ENCODE data around the gene MALRD1. TPM values are rescaled to one million over a fixed set of nuclear protein-coding genes. Genes with fewer than 3 reads are reported as not detected.

MALRD1 gene
- polyA plus RNA-seq, 6 donors from 2014 or later, result not detected

DNA sequence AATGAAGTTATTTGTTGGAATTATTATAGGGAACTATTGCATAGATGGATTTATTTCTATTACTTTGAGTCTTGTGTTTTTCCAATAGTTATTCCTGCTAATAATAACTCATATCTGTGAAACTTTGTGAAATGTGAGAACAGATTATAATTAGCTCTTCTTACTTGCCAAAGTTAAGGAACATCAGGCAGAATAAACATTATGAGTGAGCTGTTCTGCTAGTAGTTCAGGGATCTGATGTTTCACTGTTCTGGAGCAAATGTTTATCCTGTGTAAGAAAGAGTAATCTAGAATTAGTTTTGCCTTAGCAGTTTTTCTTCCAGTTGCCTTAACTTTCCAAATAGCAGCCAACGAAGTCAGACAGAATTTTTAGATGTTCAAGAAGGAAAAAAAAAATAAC is 522.4 kb downstream of the MALRD1 start:
- H3K9me3 Mint-ChIP-seq, result peaks cover 0 to 4% (median 3%) of the 10 kb centered on the region in 7 donors

DNA sequence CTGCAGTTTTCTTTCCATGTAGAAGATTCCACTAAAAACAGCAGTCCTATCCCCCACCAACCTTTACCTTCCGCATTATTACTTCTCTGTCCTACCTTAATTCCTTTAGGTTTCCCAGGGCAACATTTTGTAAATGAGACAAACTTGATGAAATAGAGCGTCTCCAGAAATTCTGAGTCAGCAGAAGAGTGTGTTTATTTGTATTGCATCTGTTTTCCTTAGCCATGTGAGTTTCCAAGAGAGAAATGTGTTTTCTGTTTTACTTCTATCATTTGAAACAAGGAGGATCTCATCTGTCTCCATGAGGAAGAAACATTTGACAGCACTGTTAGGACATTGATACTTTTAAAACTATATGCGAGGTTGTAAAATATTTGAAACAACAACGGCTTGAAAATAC is 523.5 kb downstream of the MALRD1 start:
- Mint-ChIP-seq H3K27me3 (no peaks in the 10 kb centered on the region), H3K9me3 (peaks cover 0 to 4% (median 3%) of the 10 kb centered on the region in 7 donors), H3K4me1 (no peaks in the 10 kb centered on the region), H3K27ac (no peak overlapping the region), H3K36me3 (no peaks in the 10 kb centered on the region), H3K4me3 (no peak overlapping the region)
- DNase-seq, result no peak
- no peak for ATAC-seq (ENCODE audit: low read depth in 2 of 2)

More for the DNA sequence above, 522.4 kb downstream of the MALRD1 start:
- Mint-ChIP-seq H3K4me1 (no peaks in the 10 kb centered on the region), H3K27ac (no peak overlapping the region), H3K27me3 (no peaks in the 10 kb centered on the region), H3K4me3 (no peak overlapping the region), H3K36me3 (no peaks in the 10 kb centered on the region)
- DNase-seq, result no peak
- ATAC-seq (ENCODE audit: low read depth in 2 of 2), result no peak

DNA sequence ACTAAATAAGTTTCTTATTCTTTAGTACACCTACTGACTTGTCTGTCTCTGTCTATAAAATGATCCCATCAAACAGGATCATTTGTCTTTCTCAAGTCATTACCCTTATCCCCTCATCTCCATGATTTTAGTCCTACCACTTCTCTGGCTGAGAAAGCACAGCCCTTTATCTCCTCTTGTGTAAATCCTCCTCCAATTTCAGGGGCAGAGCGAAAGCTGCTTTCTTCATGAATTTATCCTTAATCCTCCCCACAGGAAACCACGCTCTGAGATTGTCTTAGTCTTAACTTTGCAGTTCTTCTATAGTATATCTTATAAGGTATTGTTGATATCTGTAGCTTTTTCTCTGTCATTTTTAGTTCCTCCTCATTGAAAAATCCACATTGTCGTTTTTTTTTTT is 528.0 kb downstream of the MALRD1 start:
- H3K27me3 Mint-ChIP-seq, result no peaks in the 10 kb centered on the region
- H3K4me1 Mint-ChIP-seq, result no peaks in the 10 kb centered on the region
- H3K36me3 Mint-ChIP-seq, result no peaks in the 10 kb centered on the region
- no peak for ATAC-seq (ENCODE audit: low read depth in 2 of 2)
- H3K4me3 Mint-ChIP-seq, result no peak overlapping the region
- no peak for DNase-seq
- no peak overlapping the region for H3K27ac Mint-ChIP-seq
- peaks cover 0 to 5% (median 3%) of the 10 kb centered on the region in 7 donors for H3K9me3 Mint-ChIP-seq

DNA sequence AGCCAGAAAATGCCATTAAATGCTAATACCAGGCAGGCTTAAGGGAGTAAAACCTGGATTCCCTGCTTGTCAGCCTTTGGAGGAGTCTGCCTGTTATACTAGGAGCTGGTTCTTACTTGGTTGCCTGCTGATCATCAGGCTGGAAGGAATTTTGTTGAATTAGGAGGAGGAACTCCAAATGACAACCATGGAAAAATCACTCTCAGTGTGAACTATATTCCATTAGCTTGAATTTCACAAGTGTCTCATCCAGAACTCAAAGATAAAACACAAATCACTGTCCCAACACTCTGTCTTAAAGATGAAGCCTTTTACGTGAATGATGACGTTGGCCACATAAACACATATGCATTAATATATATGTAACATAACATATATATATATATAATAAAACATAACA is 528.8 kb downstream of the MALRD1 start:
- H3K27ac Mint-ChIP-seq, result no peak overlapping the region
- H3K4me3 Mint-ChIP-seq, result no peak overlapping the region
- H3K9me3 Mint-ChIP-seq, result peaks cover 0 to 5% (median 2%) of the 10 kb centered on the region in 7 donors
- H3K27me3 Mint-ChIP-seq, result no peaks in the 10 kb centered on the region
- DNase-seq (no peak), ATAC-seq (ENCODE audit: low read depth in 2 of 2) (no peak)
- no peaks in the 10 kb centered on the region for H3K4me1 Mint-ChIP-seq
- H3K36me3 Mint-ChIP-seq, result no peaks in the 10 kb centered on the region

DNA sequence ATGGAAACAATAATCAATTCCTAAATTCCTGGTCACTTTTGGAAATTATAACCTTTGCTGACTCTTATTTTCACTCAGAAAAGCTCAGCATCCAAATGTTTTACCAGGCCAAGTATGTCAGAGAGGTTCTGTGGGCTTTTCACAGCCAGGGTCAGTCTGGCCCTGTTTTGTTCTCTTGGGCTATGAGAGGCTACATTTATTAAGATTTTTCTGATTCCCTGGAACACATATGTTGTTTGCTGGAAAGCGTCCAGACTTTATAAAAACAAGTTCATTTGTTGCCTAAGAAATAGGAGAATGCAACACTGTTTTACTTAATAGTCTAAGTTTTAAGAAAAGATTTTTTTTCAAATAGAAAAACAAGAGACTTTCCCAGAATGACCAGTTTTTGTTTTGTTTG is 529.2 kb downstream of the MALRD1 start:
- Mint-ChIP-seq H3K27me3 (no peaks in the 10 kb centered on the region), H3K4me3 (no peak overlapping the region), H3K27ac (no peak overlapping the region), H3K4me1 (no peaks in the 10 kb centered on the region), H3K9me3 (peaks cover 0 to 5% (median 2%) of the 10 kb centered on the region in 7 donors), H3K36me3 (no peaks in the 10 kb centered on the region)
- ATAC-seq (ENCODE audit: low read depth in 2 of 2) (no peak), DNase-seq (no peak)

DNA sequence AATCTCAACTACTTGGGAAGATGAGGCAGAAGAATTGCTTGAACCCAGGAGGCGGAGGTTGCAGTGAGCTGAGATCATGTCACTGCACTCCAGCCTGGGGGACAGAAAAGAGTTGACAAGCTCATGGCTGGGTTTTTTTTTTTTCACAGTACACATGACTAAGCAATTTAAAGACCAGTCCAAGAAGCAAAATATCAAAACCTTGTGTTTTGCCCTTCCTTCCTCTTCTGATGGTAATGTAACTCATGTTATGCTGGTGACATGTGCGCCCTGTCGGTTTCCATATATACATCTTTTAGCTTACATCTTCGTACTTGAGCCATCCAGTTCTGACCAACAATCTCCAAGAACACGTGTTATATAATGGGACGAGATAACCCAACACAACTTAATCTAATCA is 530.0 kb downstream of the MALRD1 start:
- no peaks in the 10 kb centered on the region for H3K27me3 Mint-ChIP-seq
- no peak overlapping the region for H3K4me3 Mint-ChIP-seq
- DNase-seq (no peak), ATAC-seq (ENCODE audit: low read depth in 2 of 2) (no peak)
- H3K36me3 Mint-ChIP-seq, result no peaks in the 10 kb centered on the region
- H3K27ac Mint-ChIP-seq, result no peak overlapping the region
- H3K4me1 Mint-ChIP-seq, result no peaks in the 10 kb centered on the region
- peaks cover 0 to 5% (median 2%) of the 10 kb centered on the region in 7 donors for H3K9me3 Mint-ChIP-seq

DNA sequence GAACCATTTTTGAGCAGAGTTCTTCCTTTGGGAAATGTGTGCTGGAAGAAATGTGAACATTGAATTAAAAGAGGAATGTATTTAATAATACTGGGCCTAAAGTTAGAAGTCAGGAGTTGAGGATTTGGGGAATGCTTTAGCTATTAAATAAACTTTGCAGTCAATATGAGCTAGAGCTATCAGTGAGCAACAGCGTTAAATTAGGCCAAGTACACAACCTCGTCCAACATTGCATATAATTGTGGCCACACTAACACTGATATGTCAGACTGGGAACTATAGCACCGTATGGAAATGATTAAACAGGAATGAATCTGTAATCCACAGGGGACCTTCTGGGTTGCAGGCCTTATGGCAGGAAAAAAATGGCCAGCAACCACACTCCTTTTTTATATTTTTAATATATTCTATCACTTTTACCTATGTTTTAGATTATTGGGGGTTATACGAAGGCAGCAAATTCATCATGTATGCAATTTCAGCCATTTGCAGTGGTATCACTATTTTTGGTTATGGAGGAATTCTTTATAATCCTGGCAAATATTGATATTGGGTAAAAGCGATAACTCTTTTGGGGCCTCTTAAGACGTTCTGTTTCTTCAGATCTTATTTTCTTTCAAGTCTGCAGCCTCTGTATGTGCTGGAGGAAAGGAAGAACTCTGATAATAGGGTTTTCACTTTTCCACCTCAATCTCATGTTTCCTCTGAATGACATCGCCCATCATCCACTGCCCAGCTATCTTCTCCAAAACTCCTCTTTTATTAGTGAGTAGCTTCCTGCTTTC is 531.4 kb downstream of the MALRD1 start:
- ATAC-seq (ENCODE audit: low read depth in 2 of 2) (no peak), DNase-seq (no peak)
- Mint-ChIP-seq H3K27ac (no peak overlapping the region), H3K4me1 (no peaks in the 10 kb centered on the region), H3K27me3 (no peaks in the 10 kb centered on the region), H3K9me3 (peaks cover 0 to 5% (median 4%) of the 10 kb centered on the region in 7 donors), H3K36me3 (no peaks in the 10 kb centered on the region), H3K4me3 (no peak overlapping the region)

GRCh38 chr10:19580691-19581090 is 532.1 kb downstream of the MALRD1 start:
- H3K27me3 Mint-ChIP-seq, result no peaks in the 10 kb centered on the region
- H3K4me3 Mint-ChIP-seq, result no peak overlapping the region
- H3K36me3 Mint-ChIP-seq, result no peaks in the 10 kb centered on the region
- DNase-seq (no peak), ATAC-seq (ENCODE audit: low read depth in 2 of 2) (no peak)
- H3K27ac Mint-ChIP-seq, result no peak overlapping the region
- peaks cover 0 to 7% (median 4%) of the 10 kb centered on the region in 7 donors for H3K9me3 Mint-ChIP-seq
- H3K4me1 Mint-ChIP-seq, result no peaks in the 10 kb centered on the region

- ATAC-seq (ENCODE audit: low read depth in 2 of 2) (no peak), DNase-seq (no peak)
- Mint-ChIP-seq H3K27me3 (no peaks in the 10 kb centered on the region), H3K4me3 (no peak overlapping the region), H3K36me3 (no peaks in the 10 kb centered on the region), H3K4me1 (no peaks in the 10 kb centered on the region), H3K9me3 (peaks cover 0 to 7% (median 3%) of the 10 kb centered on the region in 7 donors), H3K27ac (no peak overlapping the region)
Measured at GRCh38 chr10:19588608-19589007, 540.0 kb downstream of the MALRD1 start.

GRCh38 chr10:19592276-19592675 is 543.7 kb downstream of the MALRD1 start:
- Mint-ChIP-seq H3K9me3 (peaks cover 0 to 3% (median 0%) of the 10 kb centered on the region in 7 donors), H3K36me3 (no peaks in the 10 kb centered on the region), H3K4me3 (no peak overlapping the region), H3K4me1 (no peaks in the 10 kb centered on the region), H3K27me3 (no peaks in the 10 kb centered on the region), H3K27ac (no peak overlapping the region)
- no peak for DNase-seq
- ATAC-seq (ENCODE audit: low read depth in 2 of 2), result no peak

DNA sequence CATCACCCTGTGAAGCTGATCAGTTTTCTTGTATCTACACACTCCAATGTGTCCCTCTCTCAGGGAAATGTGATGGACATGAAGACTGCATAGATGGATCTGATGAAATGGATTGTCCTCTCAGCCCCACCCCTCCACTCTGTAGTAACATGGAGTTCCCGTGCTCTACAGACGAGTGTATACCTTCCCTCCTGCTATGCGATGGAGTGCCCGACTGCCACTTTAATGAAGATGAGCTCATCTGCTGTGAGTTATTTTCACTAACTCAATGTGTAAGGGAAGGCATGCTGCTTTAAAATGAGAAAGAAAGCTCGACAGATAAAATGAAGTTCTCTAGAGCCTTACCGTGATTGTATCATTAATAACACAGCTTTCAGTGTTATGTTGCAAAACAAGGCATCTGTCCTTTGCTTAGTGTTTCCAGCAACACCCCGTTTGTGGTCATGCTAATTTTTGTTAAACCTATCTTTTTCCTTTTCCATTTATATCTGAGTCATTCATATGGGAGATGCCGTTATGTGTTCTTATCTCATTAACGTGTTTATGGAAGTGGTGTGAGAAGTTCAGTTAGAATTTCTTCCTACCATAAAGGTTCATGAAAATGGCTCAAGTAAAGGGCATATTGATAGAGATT is 546.7 kb downstream of the MALRD1 start:
- DNase-seq (no peak), ATAC-seq (ENCODE audit: low read depth in 2 of 2) (no peak)
- no peak overlapping the region for H3K4me3 Mint-ChIP-seq
- peaks cover 0 to 5% (median 1%) of the 10 kb centered on the region in 7 donors for H3K9me3 Mint-ChIP-seq
- no peaks in the 10 kb centered on the region for H3K4me1 Mint-ChIP-seq
- H3K36me3 Mint-ChIP-seq, result no peaks in the 10 kb centered on the region
- H3K27ac Mint-ChIP-seq, result no peak overlapping the region
- no peaks in the 10 kb centered on the region for H3K27me3 Mint-ChIP-seq

GRCh38 chr10:19605806-19606205 is 557.2 kb downstream of the MALRD1 start:
- H3K27me3 Mint-ChIP-seq, result no peaks in the 10 kb centered on the region
- peaks cover 0 to 5% (median 0%) of the 10 kb centered on the region in 7 donors for H3K9me3 Mint-ChIP-seq
- ATAC-seq (ENCODE audit: low read depth in 2 of 2) (no peak), DNase-seq (no peak)
- H3K4me1 Mint-ChIP-seq, result no peaks in the 10 kb centered on the region
- no peak overlapping the region for H3K27ac Mint-ChIP-seq
- no peaks in the 10 kb centered on the region for H3K36me3 Mint-ChIP-seq
- no peak overlapping the region for H3K4me3 Mint-ChIP-seq

GRCh38 chr10:19606968-19607367 is 558.4 kb downstream of the MALRD1 start:
- H3K9me3 Mint-ChIP-seq, result peaks cover 0 to 5% (median 0%) of the 10 kb centered on the region in 7 donors
- H3K27ac Mint-ChIP-seq, result no peak overlapping the region
- ATAC-seq (ENCODE audit: low read depth in 2 of 2), result no peak
- no peaks in the 10 kb centered on the region for H3K27me3 Mint-ChIP-seq
- H3K36me3 Mint-ChIP-seq, result no peaks in the 10 kb centered on the region
- no peak overlapping the region for H3K4me3 Mint-ChIP-seq
- no peak for DNase-seq
- no peaks in the 10 kb centered on the region for H3K4me1 Mint-ChIP-seq

GRCh38 chr10:19611775-19612174 is 563.2 kb downstream of the MALRD1 start:
- Mint-ChIP-seq H3K27me3 (no peaks in the 10 kb centered on the region), H3K27ac (no peak overlapping the region), H3K4me1 (no peaks in the 10 kb centered on the region), H3K4me3 (no peak overlapping the region), H3K36me3 (no peaks in the 10 kb centered on the region), H3K9me3 (peaks cover 0 to 5% (median 2%) of the 10 kb centered on the region in 7 donors)
- DNase-seq (no peak), ATAC-seq (ENCODE audit: low read depth in 2 of 2) (no peak)

Measured in naive B cell (primary cell).